ENCODE measurements around the gene P3H1.

The P3H1 gene

GRCh38 chr1:42743317-42744147 is 23.3 kb downstream of the P3H1 start:
- DNase-seq (ENCODE audit: low read depth) = no peak

GRCh38 chr1:42742617-42743316 is 24.1 kb downstream of the P3H1 start:
- DNase-seq (ENCODE audit: low read depth) = no peak

- no peak for DNase-seq (ENCODE audit: low read depth)
These were observed 24.7 kb downstream of the P3H1 start for GRCh38 chr1:42742141-42742540.

GRCh38 chr1:42741706-42742105 is 25.1 kb downstream of the P3H1 start:
- no peak for DNase-seq (ENCODE audit: low read depth)

- DNase-seq (ENCODE audit: low read depth) = no peak
These were observed 25.8 kb downstream of the P3H1 start for GRCh38 chr1:42740851-42741580.

- DNase-seq (ENCODE audit: low read depth) = no peak
These were observed 26.8 kb downstream of the P3H1 start, which contains the start of gene CLDN19 for GRCh38 chr1:42739753-42740700. Gene CLDN19, minus strand, starts transcription at chr1:42740236. Its CDS starts 173 bp downstream, at chr1:42740063.

- no peak for DNase-seq (ENCODE audit: low read depth)
These were observed 28.1 kb downstream of the P3H1 start for GRCh38 chr1:42738678-42739226.

GRCh38 chr1:42737986-42738677 is 28.7 kb downstream of the P3H1 start:
- DNase-seq (ENCODE audit: low read depth) = no peak

GRCh38 chr1:42737257-42737656 is 29.6 kb downstream of the P3H1 start:
- DNase-seq (ENCODE audit: low read depth) = no peak

- no peak for DNase-seq (ENCODE audit: low read depth)
These were observed 30.1 kb downstream of the P3H1 start for GRCh38 chr1:42736571-42737200.

GRCh38 chr1:42736152-42736551 is 30.7 kb downstream of the P3H1 start:
- no peak for DNase-seq (ENCODE audit: low read depth)

- DNase-seq (ENCODE audit: low read depth) = no peak
These were observed 31.2 kb downstream of the P3H1 start for GRCh38 chr1:42735477-42736105.

- no peak for DNase-seq (ENCODE audit: low read depth)
These were observed 31.8 kb downstream of the P3H1 start for GRCh38 chr1:42735056-42735455.

- no peak for DNase-seq (ENCODE audit: low read depth)
These were observed 32.4 kb downstream of the P3H1 start for GRCh38 chr1:42734201-42735035.

GRCh38 chr1:42733415-42734200 is 33.2 kb downstream of the P3H1 start:
- DNase-seq (ENCODE audit: low read depth) = no peak

- no peak for DNase-seq (ENCODE audit: low read depth)
These were observed 34.6 kb downstream of the P3H1 start for GRCh38 chr1:42732126-42732680.

- no peak for DNase-seq (ENCODE audit: low read depth)
These were observed 35.2 kb downstream of the P3H1 start for GRCh38 chr1:42731585-42731984.

GRCh38 chr1:42730988-42731387 is 35.8 kb downstream of the P3H1 start:
- peak; percentile 20 for DNase-seq (ENCODE audit: low read depth)

Data from activated gamma-delta T cell treated with anti-CD3 and anti-CD28 coated beads, Interleukin-2, amount 50 U/mL, for 16 hours (primary cell).